NCI-H510A (cell line): ENCODE measurements around the gene LRBA.
"Not testable (repeated sequence)": the region's sequence is repeated elsewhere in the genome, so short reads cannot be mapped to it uniquely, and the experiment has no call there.

Experiments used
- DNase-seq: peaks from one replicate; lab custom pipeline; 2025; lab: John Stamatoyannopoulos, UW

The LRBA gene

GRCh38 chr4:150974750-150975149 lies 40.3 kb downstream of the LRBA start:
- no peak for DNase-seq

DNA sequence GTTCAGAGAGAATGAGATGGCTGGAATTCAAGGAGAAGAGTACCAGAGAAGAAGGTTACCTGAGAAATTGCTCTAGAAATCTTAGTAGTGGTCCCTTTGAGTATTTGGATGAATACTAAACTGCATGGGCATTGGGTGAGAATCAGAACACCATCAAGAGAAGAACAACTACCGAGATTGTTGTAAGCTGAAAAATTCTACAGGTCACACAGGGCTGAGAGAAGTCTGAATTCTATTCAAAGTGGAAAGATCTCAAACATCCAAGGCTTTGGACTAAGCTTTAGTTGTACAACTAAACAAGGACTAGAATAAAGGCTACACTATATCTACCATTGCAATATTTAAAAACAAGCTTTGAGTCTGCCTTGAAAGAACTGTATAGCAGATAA lies 40.8 kb downstream of the LRBA start:
- no peak for DNase-seq

DNA sequence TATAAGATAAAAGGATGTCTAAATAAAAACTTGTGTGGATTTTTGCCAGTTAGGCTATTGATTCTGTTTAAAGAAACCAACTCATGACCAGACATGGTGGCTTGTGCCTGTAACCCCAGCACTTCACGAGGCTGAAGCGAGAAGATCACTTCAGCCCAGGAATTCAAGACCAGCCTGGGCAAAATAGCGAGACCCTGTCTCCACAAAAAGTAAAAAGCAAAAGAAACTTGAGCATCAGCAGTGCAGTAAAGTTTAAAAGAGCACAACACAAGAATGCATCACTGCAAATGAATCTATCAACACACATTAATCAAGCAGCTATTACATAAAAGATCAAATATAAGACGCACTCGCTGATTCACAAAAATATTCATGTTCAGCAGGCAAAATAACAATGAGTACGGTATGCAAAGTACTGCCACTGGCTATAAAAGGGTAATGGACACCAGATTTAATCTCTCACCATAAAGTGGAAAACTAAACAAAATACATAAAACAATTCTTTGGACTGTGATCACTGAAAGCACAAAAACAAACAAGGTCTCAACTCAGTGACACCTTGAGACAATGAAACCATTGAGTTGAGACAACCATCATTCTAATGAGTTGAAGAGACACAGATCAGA lies 41.3 kb downstream of the LRBA start:
- no peak for DNase-seq

DNA sequence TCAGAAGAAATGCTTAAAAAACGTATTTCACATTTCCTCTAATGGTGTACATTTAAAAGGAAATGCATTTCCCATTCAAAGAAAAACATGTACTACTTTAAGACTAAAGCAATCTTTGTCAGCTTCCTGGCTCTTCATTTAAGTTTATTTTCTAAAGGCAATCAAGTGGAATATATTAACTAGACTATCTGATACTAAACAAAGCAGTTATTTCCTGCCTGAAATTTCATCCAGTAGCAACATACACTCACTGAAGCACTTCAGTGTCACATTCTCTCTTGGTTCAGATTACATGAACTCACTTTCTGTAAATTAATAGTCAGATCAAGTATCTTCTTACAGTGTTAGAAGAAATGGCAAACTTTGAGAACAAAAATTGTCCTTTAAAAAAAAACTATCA lies 42.5 kb downstream of the LRBA start:
- DNase-seq, result no peak

DNA sequence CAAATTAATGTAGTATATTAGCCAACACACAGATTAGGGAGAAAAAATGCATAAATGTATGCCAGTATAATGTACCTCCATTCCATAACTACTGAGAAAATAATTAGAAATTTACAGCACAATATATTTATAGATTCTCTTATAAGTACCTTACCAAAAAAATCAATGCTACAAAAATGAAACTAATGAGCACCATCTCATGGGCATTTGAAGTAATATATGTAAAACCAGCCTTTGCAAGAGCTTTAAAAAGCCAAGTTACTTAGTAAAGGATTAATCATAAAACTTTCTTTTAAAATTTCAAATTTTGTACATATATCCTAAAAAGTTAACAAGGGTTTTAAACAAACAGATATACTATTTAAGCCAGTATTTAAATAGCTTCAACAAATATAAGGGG lies 43.2 kb downstream of the LRBA start:
- DNase-seq, result no peak

DNA sequence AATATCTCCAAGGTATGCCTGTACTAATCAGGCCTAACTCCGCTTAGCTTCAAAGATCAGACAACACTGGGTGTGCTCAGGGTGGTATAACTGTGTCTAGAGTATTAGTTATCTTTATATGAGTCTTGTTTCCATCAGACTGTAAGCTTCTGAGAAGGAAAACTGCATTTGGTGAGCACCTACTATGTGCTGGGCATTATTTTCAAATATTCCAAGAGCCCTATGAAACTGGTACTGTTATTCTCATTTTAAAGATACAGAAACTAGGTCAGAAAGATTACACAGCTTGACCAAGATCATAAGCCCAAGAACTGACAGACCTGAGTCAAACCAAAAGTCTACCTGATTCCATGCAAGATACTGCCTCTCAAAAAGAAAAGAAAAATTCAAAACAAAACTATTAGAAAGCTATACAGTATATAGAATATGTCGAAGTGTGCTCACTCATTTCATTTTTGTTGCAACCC lies 44.4 kb downstream of the LRBA start:
- no peak for DNase-seq

- DNase-seq, result no peak
These were observed 50.3 kb downstream of the LRBA start for GRCh38 chr4:150964754-150965153.

DNA sequence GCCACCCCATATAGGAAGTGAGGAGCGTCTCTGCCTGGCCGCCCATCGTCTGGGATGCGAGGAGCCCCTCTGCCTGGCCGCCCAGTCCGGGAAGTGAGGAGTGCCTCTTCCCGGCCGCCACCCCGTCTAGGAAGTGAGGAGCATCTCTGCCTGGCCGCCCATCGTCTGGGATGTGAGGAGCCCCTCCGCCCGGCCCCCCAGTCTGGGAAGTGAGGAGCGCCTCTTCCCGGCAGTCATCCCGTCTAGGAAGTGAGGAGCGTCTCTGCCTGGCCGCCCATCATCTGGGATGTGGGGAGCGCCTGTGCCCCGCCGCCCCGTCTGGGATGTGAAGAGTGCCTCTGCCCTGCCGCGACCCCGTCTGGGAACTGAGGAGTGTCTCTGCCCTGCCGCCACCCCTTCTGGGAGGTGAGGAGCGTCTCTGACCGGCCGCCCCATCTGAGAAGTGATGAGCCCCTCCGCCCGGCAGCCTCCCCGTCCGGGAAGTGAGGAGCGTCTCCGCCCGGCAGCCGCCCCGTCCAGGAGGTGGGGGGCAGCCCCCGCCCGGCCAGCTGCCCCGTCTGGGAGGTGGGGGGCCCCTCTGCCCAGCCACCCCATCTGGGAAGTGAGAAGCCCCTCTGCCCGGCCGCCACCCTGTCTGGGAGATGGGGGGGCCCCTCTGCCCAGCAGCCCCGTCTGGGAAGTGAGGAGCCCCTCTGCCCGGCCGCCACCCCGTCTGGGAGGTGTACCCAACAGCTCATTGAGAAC lies 51.3 kb downstream of the LRBA start:
- not testable (repeated sequence) for DNase-seq

DNA sequence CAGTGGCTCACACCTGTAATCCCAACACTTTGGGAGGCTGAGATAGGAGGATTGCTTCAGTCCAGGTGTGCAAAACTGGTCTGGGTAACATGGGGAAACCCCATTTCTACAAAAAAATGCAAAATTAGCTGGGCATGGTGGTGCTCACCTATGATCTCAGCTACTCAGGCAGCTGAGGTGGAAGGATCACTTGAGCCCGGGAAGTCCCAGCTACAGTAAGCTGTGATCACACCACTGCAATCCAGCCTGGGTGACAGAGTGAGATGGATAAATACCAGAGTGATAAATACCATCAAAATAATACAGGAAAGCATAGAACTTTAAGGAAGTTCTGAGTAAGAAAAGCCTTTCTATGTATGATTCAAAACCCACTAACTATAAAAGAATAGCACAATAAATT lies 52.8 kb downstream of the LRBA start:
- DNase-seq, result no peak

DNA sequence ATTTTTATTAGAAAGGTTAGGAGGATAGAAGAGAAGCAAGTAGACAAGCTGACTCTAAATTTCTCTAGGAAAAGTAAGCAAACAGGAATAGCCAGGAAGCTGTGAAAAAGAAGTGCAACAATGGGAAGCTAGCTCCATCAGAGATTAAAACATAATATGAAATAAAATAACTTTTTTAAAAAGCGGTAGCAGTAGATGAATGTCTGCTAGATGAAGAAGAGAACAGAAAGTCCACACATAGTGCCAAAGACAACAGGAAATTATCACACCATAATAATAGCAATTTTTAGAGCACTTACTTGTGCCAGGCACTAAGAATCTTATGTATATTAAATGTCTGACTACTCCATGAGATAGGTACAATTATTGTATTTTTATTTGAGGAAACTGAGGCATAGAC lies 53.5 kb downstream of the LRBA start:
- DNase-seq, result no peak

- DNase-seq, result no peak
These were observed 54.3 kb downstream of the LRBA start for GRCh38 chr4:150960818-150961217.

GRCh38 chr4:150960079-150960478 lies 55.0 kb downstream of the LRBA start:
- DNase-seq, result no peak

DNA sequence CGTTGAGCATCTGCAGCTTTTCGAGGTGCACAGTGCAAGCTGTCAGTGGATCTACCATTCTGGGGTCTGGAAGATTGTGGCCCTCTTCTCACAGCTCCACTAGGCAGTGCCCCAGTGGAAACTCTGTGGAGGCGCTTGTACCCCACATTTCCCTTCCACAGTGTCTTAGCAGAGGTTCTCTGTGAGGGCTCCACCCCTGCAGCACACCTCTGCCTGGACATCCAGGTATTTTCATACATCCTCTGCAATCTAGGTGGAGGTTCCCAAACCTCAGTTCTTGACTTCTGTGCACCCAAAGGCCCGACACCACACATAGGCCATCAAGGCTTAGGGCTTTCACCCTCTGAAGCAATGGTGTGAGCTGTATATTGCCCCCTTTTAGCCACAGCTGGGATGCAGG lies 57.1 kb downstream of the LRBA start:
- DNase-seq, result not testable (repeated sequence)

DNA sequence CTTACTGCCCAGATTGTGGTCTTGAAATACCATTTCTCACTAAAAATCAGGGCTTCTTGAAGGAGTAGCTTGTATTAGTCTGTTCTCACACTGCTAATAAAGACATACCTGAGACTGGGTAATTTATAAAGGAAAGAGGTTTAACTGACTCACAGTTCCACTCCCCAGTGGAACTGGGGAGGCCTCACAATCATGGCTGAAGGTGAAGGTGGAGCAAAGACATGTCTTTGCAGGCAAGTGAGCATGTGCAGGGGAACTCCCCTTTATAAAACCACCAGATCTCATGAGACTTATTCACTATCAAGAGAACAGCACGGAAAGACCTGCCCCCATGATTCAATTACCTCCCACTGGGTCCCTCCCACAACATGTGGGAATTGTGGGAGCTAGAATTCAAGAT lies 58.0 kb downstream of the LRBA start:
- DNase-seq, result not testable (repeated sequence)

DNA sequence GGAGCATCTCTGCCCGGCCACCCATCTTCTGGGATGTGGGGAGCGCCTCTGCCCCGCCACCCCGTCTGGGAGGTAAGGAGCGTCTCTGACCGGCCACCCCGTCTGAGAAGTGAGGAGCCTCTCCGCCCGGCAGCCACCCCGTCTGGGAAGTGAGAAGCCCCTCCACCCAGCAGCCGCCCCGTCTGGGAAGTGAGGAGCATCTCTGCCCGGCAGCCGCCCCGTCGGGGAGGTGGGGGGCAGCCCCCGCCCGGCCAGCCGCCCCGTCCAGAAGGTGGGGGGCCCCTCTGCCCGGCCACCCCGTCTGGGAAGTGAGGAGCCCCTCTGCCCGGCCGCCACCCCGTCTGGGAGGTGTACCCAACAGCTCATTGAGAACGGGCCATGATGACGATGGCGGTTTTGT lies 61.2 kb downstream of the LRBA start:
- DNase-seq, result not testable (repeated sequence)

- DNase-seq, result no peak
These were observed 62.8 kb downstream of the LRBA start for GRCh38 chr4:150952167-150952845.

- no peak for DNase-seq
These were observed 64.3 kb downstream of the LRBA start for GRCh38 chr4:150950657-150951288.

DNA sequence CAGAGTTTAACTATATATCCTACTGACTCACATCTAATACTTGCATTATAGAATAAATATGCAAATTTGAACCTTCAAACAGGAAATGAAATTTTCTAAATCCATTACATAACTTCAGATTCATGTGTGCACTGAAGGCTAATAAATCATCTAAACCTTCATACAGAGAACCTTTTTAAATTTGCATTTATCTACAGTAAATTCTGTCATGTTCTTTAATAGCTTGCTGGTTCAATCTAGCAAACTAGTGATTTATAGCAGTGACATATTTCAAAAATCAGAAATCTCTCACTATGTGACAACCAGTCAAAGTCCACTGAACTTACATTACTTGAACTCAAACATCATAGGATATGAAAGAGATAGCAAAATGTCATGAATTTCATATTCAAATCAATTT lies 65.1 kb downstream of the LRBA start:
- no peak for DNase-seq

DNA sequence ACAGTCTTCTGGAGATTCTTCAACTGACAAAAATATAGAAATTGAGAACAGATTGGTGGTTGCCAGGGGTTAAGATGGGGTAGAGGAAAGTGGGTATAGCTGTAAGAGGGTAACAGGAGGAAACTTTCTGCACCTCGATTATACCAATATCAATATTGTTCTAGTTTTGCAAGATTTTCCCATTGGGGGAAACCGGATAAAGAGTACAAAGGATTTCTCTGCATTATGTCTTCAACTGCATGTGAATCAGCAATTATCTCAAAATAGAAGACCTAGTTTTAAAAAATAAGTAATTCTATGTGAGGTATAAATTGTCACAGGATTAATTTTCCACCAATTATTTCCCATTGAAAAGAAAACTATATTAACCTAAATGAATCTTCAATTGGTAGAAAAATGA lies 65.7 kb downstream of the LRBA start:
- no peak for DNase-seq

DNA sequence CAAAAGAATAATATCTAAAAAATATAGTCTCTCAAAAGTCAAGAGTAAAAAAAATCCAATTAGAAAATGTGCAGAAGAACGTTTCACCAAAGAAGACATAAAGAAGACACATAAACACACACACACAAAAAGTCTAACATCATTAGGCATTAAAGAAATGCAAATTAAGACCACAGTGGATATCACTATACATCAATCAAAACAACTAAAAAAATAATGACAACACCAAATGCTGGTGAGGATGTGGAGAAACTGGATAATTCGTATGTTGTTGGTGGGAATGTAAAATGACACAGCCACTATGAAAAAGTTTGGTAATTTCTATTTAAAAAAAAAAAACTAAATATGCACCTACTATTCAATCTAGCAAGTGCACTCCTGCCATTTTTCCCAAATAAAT lies 66.4 kb downstream of the LRBA start:
- no peak for DNase-seq

DNA sequence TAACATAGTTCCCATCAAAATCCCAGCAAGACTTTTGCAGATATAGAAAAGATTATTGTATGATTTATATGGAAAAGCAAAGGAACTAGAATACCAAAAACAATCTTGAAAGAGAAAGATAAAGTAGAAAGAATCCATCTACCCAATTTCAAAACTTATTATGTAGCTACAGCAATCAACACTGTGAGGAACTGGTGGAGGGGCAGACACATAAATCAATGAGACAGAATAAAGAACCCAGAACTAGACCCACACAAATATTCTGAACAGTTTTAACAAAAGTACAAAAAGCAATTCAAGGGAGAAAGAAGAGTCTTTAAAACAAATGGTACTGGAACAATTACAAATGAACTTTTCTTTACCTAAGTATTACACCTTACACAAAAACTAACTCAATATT lies 67.0 kb downstream of the LRBA start:
- no peak for DNase-seq

DNA sequence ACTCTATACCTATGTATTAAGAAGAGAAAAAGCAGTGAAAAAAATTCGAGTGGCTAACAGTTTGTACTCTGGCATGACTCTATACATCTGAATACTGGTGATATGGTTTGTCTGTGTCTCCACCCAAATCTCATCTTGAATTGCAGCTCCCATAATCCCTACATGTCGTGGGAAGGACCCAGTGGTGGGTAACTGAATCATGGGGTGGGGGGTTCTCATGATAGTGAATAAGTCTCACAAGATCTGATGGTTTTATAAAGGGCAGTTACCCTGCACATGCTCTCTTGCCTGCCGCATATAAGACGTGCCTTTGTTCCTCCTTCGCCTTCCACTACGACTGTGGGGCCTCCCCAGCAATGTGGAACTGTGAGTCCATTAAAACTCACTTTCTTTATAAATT lies 70.4 kb downstream of the LRBA start:
- no peak for DNase-seq

- DNase-seq, result no peak
These were observed 71.3 kb downstream of the LRBA start for GRCh38 chr4:150943818-150944217.
